ENCODE results near the gene KCNE2. TPM values are rescaled to one million over a fixed set of nuclear protein-coding genes. Genes with fewer than 3 reads are reported as not detected.

KCNE2 gene
- total RNA-seq, 1 experiment from 2014 or later: 0.39 TPM

DNA sequence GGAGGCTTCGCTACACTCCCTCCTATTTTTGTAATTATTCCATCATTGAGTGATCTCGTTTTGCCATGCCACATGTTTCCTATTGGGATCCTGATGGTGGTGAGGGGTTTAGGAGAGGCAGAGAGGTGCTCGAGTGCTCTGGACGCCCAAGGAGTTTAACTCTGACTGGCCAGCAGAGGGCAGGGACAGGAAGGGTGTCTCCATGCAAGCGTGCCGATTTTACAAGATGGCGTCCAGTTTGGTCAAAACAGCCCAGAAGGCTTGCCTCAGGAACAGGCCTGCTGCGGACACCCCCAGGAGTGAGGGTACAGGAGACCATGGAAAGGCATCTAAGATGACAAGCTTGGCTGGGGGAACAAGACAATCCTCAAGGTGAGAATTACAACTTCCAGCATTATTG, 33.8 kb upstream of the KCNE2 start:
- H3K27me3 ChIP-seq (replicated peaks; ENCODE audit: insufficient read depth, low read depth, low read length, poor library complexity): no peaks in the 10 kb centered on the region
- TF ChIP-seq, protein P1, sequence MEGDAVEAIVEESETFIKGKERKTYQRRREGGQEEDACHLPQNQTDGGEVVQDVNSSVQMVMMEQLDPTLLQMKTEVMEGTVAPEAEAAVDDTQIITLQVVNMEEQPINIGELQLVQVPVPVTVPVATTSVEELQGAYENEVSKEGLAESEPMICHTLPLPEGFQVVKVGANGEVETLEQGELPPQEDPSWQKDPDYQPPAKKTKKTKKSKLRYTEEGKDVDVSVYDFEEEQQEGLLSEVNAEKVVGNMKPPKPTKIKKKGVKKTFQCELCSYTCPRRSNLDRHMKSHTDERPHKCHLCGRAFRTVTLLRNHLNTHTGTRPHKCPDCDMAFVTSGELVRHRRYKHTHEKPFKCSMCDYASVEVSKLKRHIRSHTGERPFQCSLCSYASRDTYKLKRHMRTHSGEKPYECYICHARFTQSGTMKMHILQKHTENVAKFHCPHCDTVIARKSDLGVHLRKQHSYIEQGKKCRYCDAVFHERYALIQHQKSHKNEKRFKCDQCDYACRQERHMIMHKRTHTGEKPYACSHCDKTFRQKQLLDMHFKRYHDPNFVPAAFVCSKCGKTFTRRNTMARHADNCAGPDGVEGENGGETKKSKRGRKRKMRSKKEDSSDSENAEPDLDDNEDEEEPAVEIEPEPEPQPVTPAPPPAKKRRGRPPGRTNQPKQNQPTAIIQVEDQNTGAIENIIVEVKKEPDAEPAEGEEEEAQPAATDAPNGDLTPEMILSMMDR (conservative IDR thresholded peaks at IDR 0.05; ENCODE audit: low read depth, low read length): no peak
- TF ChIP-seq EZH2 (IDR thresholded peaks at IDR 0.05; ENCODE audit: borderline replicate concordance, low read depth, low read length, poor library complexity, severe bottlenecking): no peak
- H3K9me3 ChIP-seq (ENCODE audit: low read depth, low read length, poor library complexity, severe bottlenecking): no peaks in the 10 kb centered on the region
- no peak overlapping the region for H3K4me3 ChIP-seq (ENCODE audit: low read depth, low read length, poor library complexity, severe bottlenecking)
- ChIA-PET CTCF (no interaction called here), POLR2A (ENCODE audit: low non-redundant PET) (no interaction called here)
- H3K27ac ChIP-seq (ENCODE audit: low read depth, low read length, poor library complexity, severe bottlenecking): no peak overlapping the region
- intact Hi-C loops (cut with micrococcal nuclease; ENCODE audit: unreplicated experiment): no loop called here
- no peaks in the 10 kb centered on the region for H3K4me1 ChIP-seq (ENCODE audit: insufficient read depth, low read length, poor library complexity, severe bottlenecking)
- no peaks in the 10 kb centered on the region for H3K36me3 ChIP-seq (ENCODE audit: insufficient read depth, low read length, poor library complexity, severe bottlenecking)
- BruUV-seq (replicated peaks): no TSS peak
- no peak for DNase-seq (ENCODE audit: low spot score)

DNA sequence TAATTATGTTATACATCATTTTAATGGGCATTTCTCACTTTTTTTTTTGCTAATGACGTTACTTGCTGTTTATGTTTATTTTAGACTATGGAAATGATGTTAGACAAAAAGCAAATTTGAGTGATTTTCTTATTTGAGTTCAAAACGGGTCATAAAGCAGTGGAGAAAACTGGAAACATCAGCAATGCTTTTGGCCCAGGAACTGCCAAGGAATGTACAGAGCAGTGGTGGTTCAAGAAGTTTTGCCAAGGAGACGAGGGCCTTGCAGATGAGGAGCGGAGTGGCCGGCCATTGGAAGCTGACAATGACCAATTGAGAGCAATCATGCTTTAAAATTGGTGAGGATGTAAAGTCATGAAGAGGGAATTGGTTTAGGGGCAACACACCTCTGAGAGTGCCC, 32.1 kb upstream of the KCNE2 start:
- CTCF ChIA-PET: no interaction called here
- no peaks in the 10 kb centered on the region for H3K27me3 ChIP-seq (replicated peaks; ENCODE audit: insufficient read depth, low read depth, low read length, poor library complexity)
- POLR2A ChIA-PET (ENCODE audit: low non-redundant PET): interaction anchor here (0.6 kb wide), 1 partner anchor 355 kb away, joined by 6 read pairs; no protein-coding TSS in a partner anchor
- TF ChIP-seq, protein P1 (conservative IDR thresholded peaks at IDR 0.05; ENCODE audit: low read depth, low read length): no peak
- no peak for TF ChIP-seq EZH2 (IDR thresholded peaks at IDR 0.05; ENCODE audit: borderline replicate concordance, low read depth, low read length, poor library complexity, severe bottlenecking)
- intact Hi-C loops (cut with micrococcal nuclease; ENCODE audit: unreplicated experiment): no loop called here
- no TSS peak for BruUV-seq (replicated peaks)
- H3K4me3 ChIP-seq (ENCODE audit: low read depth, low read length, poor library complexity, severe bottlenecking): no peak overlapping the region
- H3K36me3 ChIP-seq (ENCODE audit: insufficient read depth, low read length, poor library complexity, severe bottlenecking): no peaks in the 10 kb centered on the region
- H3K9me3 ChIP-seq (ENCODE audit: low read depth, low read length, poor library complexity, severe bottlenecking): no peaks in the 10 kb centered on the region
- DNase-seq (ENCODE audit: low spot score): no peak
- no peak overlapping the region for H3K27ac ChIP-seq (ENCODE audit: low read depth, low read length, poor library complexity, severe bottlenecking)
- H3K4me1 ChIP-seq (ENCODE audit: insufficient read depth, low read length, poor library complexity, severe bottlenecking): no peaks in the 10 kb centered on the region

DNA sequence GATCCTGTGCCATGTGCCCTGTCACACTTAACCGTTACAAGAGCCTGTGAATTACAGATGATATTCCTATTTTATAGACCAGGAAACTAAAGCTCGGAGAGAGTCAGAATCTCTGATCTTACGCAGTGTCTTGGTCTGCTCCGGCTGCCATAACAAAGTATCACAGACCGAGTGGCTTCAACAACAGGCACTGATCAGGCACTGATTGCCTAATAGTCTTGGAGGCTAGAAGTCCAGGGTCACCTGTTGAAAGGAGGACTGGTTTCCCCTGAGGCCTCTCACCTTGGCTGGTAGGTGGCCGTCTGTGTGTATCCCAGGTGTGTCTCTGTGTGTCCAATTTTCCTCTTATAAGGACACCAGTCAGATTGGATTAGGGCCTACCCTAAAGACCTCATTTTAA, 31.5 kb upstream of the KCNE2 start:
- no peaks in the 10 kb centered on the region for H3K4me1 ChIP-seq (ENCODE audit: insufficient read depth, low read length, poor library complexity, severe bottlenecking)
- H3K27me3 ChIP-seq (replicated peaks; ENCODE audit: insufficient read depth, low read depth, low read length, poor library complexity): no peaks in the 10 kb centered on the region
- H3K36me3 ChIP-seq (ENCODE audit: insufficient read depth, low read length, poor library complexity, severe bottlenecking): no peaks in the 10 kb centered on the region
- TF ChIP-seq, protein P1 (conservative IDR thresholded peaks at IDR 0.05; ENCODE audit: low read depth, low read length): no peak
- TF ChIP-seq EZH2 (IDR thresholded peaks at IDR 0.05; ENCODE audit: borderline replicate concordance, low read depth, low read length, poor library complexity, severe bottlenecking): no peak
- no peak overlapping the region for H3K27ac ChIP-seq (ENCODE audit: low read depth, low read length, poor library complexity, severe bottlenecking)
- intact Hi-C loops (cut with micrococcal nuclease; ENCODE audit: unreplicated experiment): no loop called here
- no peak for DNase-seq (ENCODE audit: low spot score)
- H3K9me3 ChIP-seq (ENCODE audit: low read depth, low read length, poor library complexity, severe bottlenecking): no peaks in the 10 kb centered on the region
- no peak overlapping the region for H3K4me3 ChIP-seq (ENCODE audit: low read depth, low read length, poor library complexity, severe bottlenecking)
- CTCF ChIA-PET: interaction anchor here (0.6 kb wide), 1 partner anchor 15 kb away, joined by 6 read pairs; no protein-coding TSS in a partner anchor
- no TSS peak for BruUV-seq (replicated peaks)
- POLR2A ChIA-PET (ENCODE audit: low non-redundant PET): no interaction called here

Data from A673 (cell line).